Uterus (tissue), 2 donors: ENCODE measurements around the gene CLEC6A.

Source experiments
- CTCF ChIP-seq, 4 experiments: fragments of 200-600 bp in 2 of 4; fragments of 450-650 bp in 2 of 4; sonication (generic) in 2 of 4; IDR thresholded peaks; one replicate each; pipeline ENCODE4 v1.5.1; 2016 to 2019; ENCODE audit warnings: antibody characterized with exemption in 4 of 4, mild to moderate bottlenecking in 2 of 4, moderate library complexity in 1 of 4
- POLR2A ChIP-seq, 2 donors: fragments of 450-650 bp; IDR thresholded peaks; one replicate each; pipeline ENCODE4 v1.6.1; 2016; ENCODE audit warnings: antibody characterized with exemption in 2 of 2, mild to moderate bottlenecking in 1 of 2, moderate library complexity in 1 of 2

- TF ChIP-seq CTCF (IDR thresholded peaks at IDR 0.05), result no peak
- no peak for TF ChIP-seq POLR2A (IDR thresholded peaks at IDR 0.05)
These were observed 27.3 kb downstream of the CLEC6A start for GRCh38 chr12:8483079-8483478.
